C4-2B (cell line): ENCODE data around the gene GPR146.

Experiments used
- H3K27ac ChIP-seq: fragments of 450-650 bp; 2 replicates; pipeline ENCODE4 v1.5.1; 2017
- ZFX ChIP-seq: fragments of 450-650 bp; IDR thresholded peaks from 2 replicates; pipeline ENCODE4 v1.6.1; 2017
- TF ChIP-seq, protein P1 (sequence below): fragments of 450-650 bp; conservative IDR thresholded peaks from 2 replicates; pipeline ENCODE4 v1.5.1; 2017; ENCODE audit warnings: mild to moderate bottlenecking

Gene GPR146

DNA sequence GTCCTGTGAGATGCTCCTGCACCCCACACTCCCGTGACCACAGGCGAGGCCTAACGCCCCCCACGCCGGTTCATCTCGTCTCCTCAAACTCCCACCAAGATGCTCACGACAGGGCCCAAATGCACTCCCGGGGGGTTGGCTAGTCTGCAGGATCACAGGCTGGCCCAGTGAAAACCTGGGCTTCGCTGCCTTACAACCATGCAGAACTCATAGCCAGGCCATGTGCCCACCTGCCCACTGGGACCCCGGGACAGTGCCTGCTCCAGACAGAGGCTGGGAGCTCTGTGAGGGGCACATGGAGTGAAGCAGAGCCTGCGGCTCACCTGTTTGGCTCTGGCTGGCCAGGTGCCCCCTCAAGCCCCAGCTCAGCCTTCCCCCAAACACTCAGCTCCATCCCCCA, 34.2 kb downstream of the GPR146 start:
- TF ChIP-seq, protein P1, sequence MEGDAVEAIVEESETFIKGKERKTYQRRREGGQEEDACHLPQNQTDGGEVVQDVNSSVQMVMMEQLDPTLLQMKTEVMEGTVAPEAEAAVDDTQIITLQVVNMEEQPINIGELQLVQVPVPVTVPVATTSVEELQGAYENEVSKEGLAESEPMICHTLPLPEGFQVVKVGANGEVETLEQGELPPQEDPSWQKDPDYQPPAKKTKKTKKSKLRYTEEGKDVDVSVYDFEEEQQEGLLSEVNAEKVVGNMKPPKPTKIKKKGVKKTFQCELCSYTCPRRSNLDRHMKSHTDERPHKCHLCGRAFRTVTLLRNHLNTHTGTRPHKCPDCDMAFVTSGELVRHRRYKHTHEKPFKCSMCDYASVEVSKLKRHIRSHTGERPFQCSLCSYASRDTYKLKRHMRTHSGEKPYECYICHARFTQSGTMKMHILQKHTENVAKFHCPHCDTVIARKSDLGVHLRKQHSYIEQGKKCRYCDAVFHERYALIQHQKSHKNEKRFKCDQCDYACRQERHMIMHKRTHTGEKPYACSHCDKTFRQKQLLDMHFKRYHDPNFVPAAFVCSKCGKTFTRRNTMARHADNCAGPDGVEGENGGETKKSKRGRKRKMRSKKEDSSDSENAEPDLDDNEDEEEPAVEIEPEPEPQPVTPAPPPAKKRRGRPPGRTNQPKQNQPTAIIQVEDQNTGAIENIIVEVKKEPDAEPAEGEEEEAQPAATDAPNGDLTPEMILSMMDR = no peak
- TF ChIP-seq ZFX = no peak
- no peak overlapping the region for H3K27ac ChIP-seq

DNA sequence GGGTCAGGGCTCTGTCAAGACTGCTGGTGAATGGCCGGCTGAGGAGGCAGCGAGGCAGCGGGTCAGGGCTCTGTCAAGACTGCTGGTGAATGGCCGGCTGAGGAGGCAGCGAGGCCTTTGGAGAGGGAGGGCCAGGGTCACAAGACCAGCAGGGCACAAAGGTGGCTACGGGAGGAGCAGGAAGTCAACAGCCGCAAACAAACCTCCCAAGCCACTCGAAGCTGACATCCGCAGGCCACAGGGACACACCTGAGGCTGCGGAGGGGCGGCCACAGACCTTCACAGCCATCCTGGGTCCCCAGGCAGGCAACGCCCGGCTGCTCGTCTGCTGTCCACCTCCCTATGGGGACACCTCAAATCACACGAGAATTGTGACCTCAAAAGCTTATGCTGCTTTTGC, 34.6 kb downstream of the GPR146 start:
- no peak overlapping the region for H3K27ac ChIP-seq
- TF ChIP-seq, protein P1 = no peak
- TF ChIP-seq ZFX = no peak

DNA sequence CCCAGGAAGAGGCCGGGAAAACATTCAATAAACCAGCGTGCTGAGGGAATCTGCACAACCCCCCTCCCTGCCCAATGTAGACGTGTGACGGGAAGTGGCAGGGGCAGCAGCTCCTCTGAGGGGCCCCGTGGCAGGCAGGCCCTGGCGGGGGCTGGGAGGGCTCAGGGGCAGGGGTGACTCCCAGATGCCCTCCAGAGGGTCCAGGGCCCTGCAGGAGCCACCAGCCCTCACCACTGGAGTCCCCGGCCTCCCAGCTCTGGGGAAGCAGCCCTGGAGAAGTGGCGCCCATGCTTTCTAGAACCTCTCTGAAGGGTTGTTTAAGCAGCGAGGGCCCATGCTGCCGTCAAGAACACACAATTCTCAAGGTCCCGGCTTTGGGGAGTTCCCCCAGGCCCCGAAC, 35.2 kb downstream of the GPR146 start:
- TF ChIP-seq, protein P1 = no peak
- TF ChIP-seq ZFX = no peak
- no peak overlapping the region for H3K27ac ChIP-seq

DNA sequence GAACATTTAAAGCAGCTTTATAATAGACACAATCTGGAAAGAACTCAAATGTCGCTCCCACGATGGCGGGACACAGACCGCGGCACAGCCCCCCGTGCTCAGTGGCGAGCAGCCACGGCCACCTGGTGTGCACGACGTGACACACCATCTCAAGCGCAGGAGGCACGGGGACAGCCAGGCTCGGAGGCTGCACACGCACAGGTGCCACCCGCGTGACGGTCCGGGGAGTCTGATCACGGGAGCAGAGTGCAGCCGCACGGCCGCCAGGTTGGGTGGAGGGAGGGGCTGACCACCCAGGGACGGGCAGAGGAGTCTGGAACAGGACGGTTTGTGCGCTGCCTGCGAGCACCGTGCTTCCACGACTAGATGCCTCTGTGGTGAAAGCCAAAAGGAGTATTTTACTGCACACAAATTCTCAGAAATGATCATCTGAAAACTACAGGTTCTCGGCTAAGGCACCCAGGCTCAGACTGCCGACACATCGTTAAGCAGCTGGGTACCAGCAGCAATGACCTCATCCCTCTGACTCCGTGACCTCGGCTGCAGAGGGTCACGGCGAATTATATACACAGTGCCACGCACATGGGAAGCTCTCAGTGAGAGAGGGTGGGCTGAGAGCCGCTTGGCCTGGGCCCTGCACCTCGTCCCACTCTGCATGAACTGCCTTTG, 36.0 kb downstream of the GPR146 start:
- no peak overlapping the region for H3K27ac ChIP-seq
- TF ChIP-seq ZFX = no peak
- TF ChIP-seq, protein P1 = no peak

DNA sequence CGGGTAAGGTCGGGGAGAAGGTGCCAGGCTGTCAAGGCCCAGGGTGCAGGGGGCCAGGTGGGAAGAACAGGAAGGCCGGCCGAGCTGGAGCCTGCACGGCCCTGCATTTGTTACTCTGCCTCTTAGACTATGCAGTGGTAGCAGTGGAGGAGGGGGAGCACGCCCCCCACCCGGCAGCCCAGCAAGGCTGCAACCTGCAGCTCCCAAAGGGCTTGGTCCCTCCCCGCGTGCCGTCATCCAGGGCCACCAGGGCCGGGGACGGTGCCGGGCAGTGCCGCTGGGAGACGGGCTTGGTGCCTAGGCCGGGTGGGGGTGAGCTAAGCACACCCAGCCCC, 36.5 kb downstream of the GPR146 start:
- H3K27ac ChIP-seq = no peak overlapping the region
- TF ChIP-seq ZFX = no peak
- TF ChIP-seq, protein P1 = no peak

DNA sequence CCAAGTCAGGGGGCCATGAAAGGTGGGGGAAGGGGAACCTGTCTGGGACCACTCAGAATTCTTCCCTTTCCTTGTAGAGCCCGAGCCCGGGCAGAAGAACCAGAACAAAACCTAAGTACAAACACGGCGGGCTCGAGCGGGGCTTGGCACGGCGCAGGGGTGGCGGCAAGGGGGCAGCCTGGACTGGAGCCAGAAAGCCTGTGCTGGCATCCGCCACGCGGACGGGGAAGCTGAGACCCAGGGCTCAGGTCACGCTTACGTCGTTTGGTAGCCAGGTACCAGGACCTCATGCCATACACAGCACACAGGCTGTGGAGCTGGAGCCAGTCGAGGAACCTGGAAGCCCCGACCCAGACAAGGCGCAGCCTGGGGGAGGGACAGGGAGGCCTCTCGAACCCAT, 37.0 kb downstream of the GPR146 start:
- TF ChIP-seq, protein P1 = no peak
- TF ChIP-seq ZFX = no peak
- no peak overlapping the region for H3K27ac ChIP-seq

DNA sequence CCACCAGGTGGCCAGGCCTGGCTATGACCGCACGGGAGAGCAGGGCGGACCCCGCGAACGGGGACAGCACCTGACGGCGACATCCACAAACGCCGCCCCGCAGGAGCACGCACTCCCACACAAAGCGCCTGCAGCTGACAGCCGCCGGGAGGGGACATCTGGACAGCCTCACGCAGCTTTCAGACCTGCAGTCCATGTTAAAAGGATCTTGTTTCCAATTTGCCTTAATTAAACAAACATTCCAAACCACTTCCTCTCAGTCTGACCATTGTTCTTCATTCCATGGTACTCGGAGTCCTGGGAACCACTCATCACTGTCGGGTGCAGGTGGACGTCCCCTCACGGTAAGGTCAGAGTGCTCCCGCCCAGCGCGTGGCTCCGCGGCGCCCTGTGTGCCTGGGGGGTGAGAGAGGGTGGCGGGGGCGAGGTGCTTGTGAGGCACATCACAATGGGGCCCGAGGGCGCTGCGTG, 37.6 kb downstream of the GPR146 start:
- no peak overlapping the region for H3K27ac ChIP-seq
- no peak for TF ChIP-seq ZFX
- TF ChIP-seq, protein P1 = no peak
